GM13977 (cell line): ENCODE results near the gene CCDC121.
"Not testable (repeated sequence)": the region's sequence is repeated elsewhere in the genome, so short reads cannot be mapped to it uniquely, and the experiment has no call there.

ENCODE experiments used
- DNase-seq: peaks from one replicate; pipeline ENCODE4 v3.0.0; 2012; ENCODE audit warnings: low spot score
- in situ Hi-C: fragments of 300-500 bp; cut with MboI; formaldehyde crosslinking; loops from one replicate; pipeline ENCODE4 v1.12.0; 2022; ENCODE audit warnings: low sequenced_read_pairs, low pct_unique_long_range_greater_than_20kb, mixed read lengths, inconsistent platforms; ENCODE audit not compliant: unreplicated experiment
- TF ChIP-seq, protein P1 (sequence below): IDR thresholded peaks from 2 replicates; pipeline ENCODE4 v1.5.1; 2012; ENCODE audit warnings: mild to moderate bottlenecking, control low read depth; ENCODE audit not compliant: insufficient read depth; ENCODE audit errors: extremely low read depth, missing control alignments

CCDC121 gene

DNA sequence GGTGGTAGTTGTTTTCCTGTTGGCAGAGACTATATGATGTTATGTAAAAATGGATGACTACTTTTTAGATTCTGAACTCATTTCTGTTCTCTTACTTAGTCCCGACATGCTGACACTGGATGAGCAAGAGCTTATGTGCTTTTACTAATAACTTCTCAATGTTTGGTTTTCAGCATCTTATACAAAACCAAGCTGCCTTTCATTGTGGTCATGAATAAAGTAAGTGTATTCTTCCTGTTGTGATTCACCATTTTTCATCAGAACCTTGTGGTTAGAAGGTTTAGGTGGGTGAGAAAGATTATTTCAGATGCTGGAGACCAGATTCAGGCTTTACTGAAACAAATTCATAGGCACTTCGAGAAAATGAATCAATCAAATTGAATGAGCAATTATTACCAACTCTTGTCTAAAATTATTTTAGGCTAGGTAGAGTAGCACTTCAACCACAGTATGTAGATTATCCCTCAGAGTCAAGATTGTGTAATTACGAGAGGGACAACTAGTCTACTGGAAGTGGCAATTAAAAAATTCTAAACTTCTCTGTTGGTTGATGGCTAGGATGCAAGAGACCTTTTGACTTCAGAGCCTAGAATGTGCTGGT is 9.3 kb upstream of the CCDC121 start:
- DNase-seq: no peak
- in situ Hi-C loops: no loop called here

DNA sequence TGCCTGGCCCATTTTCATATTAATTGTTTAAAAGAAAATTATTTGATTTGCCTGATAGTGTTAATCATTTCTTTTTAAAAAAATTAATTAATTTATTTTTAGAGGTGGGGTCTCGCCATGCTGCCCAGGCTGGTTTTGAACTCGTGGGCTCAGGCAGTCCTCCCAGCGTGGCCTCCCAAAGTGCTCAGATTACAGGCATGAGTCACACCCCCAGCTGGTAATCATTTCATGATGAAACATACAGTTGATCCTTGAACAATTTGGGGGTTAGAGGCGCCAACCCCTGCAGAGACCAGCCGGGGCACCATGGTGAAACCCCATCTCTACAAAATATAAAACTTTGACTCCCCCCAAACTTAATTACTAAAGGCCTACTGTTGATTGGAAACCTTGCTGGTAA is 8.0 kb upstream of the CCDC121 start:
- DNase-seq: no peak
- TF ChIP-seq, protein P1, sequence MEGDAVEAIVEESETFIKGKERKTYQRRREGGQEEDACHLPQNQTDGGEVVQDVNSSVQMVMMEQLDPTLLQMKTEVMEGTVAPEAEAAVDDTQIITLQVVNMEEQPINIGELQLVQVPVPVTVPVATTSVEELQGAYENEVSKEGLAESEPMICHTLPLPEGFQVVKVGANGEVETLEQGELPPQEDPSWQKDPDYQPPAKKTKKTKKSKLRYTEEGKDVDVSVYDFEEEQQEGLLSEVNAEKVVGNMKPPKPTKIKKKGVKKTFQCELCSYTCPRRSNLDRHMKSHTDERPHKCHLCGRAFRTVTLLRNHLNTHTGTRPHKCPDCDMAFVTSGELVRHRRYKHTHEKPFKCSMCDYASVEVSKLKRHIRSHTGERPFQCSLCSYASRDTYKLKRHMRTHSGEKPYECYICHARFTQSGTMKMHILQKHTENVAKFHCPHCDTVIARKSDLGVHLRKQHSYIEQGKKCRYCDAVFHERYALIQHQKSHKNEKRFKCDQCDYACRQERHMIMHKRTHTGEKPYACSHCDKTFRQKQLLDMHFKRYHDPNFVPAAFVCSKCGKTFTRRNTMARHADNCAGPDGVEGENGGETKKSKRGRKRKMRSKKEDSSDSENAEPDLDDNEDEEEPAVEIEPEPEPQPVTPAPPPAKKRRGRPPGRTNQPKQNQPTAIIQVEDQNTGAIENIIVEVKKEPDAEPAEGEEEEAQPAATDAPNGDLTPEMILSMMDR: no peak
- in situ Hi-C loops: no loop called here

More for the DNA sequence above, 9.3 kb upstream of the CCDC121 start:
- TF ChIP-seq, protein P1: no peak

DNA sequence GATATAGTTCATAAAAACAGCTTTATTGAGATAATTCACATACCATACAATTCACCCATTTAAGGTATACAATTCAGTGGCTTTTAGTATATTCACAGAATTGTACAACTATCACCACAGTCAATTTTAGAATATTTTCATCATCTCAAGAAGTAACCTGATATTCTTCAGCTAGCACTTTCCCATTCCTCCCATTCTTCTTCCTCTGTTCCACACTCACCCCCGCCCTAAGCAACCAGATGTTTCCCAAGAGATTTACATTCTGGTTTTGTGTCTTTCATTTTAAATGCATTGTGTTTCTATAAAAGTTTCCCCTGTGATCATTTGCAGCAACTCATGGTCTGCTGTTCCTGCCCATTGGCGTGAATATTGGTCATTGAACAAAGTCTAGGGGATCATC is 5.5 kb upstream of the CCDC121 start:
- in situ Hi-C loops: no loop called here
- TF ChIP-seq, protein P1: no peak
- DNase-seq: no peak

DNA sequence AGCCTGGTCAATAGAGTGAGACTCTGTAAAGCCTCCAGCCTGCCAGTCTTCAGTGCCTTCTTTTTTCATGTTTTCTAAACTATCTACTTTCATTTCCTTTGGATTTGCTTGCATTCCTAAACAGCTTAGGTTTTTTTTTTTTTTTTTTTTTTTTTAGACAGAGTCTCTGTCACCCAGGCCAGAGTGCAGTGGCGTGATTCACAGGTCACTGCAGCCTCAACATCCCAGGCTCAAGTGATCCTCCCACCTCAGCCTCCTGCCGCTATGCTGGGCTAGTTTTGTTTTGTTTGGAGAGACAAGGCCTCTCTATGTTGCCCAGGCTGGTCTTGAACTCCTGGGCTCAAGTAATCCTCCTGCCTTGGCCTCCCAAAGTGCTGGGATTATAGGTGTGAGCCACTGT is 1.4 kb upstream of the CCDC121 start:
- DNase-seq, in situ Hi-C loops: not testable (repeated sequence)

DNA sequence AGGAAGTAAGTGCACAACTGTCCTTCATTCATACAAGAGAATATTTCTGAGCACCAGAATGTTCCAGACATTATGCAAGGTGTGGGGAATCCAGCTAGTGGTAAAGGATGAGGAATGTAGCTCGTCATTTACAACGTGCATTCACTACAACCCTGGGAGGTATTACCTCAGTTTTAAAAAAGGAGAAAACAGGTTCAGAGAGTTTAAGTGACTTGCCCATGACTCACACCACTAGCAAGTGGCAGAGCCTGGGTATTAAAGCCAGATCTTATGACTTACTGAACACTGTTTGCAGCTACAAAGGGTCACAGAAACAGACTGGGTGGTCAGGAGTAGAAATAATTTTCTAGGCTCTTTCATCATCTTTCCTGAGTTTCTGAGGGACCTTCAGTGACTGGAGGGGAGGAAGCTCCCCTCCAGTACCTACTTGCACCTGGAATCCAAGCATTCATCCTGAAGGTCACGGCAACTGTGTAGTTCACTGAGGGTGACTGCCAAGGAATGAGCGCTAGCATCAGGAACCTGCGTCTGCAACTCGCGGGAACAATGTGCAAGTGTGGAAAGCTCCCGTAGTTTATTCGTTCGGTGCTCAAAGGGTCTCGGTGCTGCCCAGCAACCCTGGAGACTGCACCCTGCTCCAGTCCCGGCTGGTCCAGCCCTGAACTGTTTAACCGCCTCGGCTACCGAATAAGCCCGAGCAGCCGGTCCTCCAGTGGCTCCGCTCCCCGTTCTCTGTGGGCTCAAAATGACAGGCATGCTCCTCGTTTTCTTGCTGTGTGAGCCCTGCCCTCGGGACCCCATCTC is 647 bp downstream of the CCDC121 start:
- in situ Hi-C loops: no loop called here
- DNase-seq: no peak
- TF ChIP-seq, protein P1: no peak

DNA sequence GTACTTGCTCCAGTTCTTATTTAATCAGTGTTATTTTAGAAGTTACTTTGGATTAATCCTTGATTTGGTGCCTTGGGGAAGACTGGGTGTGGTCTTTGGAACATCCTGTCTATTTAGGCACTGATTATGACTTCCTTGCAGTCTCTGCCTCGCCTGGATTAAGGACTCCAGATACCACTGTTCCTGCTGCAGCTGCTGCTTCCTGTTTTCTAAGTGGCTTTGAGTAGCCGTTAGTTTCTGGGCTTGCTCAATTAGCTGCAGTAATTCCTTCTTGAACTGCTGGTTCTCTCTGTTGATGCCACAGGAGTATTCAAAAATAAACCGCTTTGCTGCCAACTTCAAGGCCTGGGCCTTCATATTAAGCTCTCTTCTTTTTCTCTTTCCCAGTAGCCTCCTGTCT is 1.9 kb downstream of the CCDC121 start:
- not testable (repeated sequence) for DNase-seq

DNA sequence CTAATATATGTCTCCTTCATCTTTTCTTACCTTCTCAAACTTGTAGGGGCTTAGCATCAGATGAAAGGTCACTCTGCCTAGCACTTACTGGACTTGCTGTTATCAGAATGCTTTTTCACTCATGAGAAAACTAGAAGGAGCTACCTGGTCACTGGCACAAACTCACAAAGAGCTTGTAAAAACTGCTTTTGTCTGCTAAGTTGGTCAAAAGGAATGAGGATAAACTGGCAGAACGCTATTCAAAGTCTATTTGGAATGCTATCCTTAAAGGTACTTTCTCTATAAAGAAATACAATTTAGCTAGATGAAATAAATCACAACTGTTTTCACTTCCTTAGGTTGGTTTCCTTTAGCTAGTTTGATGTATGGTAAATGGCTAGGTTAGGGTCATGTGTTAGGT is 2.5 kb downstream of the CCDC121 start:
- in situ Hi-C loops, DNase-seq: not testable (repeated sequence)

More for the DNA sequence above, 1.9 kb downstream of the CCDC121 start:
- in situ Hi-C loops: not testable (repeated sequence)

DNA sequence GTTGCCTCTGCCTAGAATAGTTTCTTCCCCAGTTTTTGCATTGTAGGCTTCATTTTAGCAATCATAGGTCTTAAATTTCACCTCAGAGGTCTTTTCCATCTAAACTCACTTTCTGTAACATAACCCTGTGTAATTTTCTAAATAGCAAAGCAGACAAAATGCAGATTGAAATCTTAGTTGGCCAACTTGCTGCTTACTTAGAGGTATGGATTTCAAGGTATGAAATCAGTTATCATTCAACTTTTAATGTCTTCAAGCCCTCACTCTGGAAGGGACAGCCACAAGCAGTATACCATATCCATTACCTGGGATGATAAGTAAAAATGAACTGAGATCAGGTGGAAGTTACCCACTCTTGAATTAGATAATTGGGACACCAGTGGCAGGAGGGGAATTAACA is 3.9 kb downstream of the CCDC121 start:
- TF ChIP-seq, protein P1: no peak
- no peak for DNase-seq
- in situ Hi-C loops: no loop called here
